GM23248 (cell line): ENCODE data around the gene TRAF3IP3. TPM values are rescaled to one million over a fixed set of nuclear protein-coding genes. Genes with fewer than 3 reads are reported as not detected.
A peak's percentile ranks its signal among the peaks of the same experiment; 100 is the strongest.

ENCODE experiments used
- DNase-seq: peaks from one replicate; pipeline ENCODE4 v3.0.0-alpha.2; 2015
- H2AFZ ChIP-seq: fragments of 200-600 bp; sonication (generic); 2 replicates; pipeline ENCODE4 v1.6.1; 2016; ENCODE audit warnings: antibody characterized with exemption
- H3F3A ChIP-seq: fragments of 200-600 bp; sonication (generic); 2 replicates; pipeline ENCODE4 v1.6.1; 2016; ENCODE audit warnings: mild to moderate bottlenecking, antibody characterized with exemption, mixed run types; ENCODE audit not compliant: insufficient read depth
- H3K27ac ChIP-seq: fragments of 200-600 bp; sonication (generic); 2 replicates; pipeline ENCODE4 v1.5.1; 2016; ENCODE audit warnings: mild to moderate bottlenecking
- H3K27me3 ChIP-seq: fragments of 200-600 bp; sonication (generic); replicated peaks from 2 replicates; pipeline ENCODE4 v1.6.1; 2016; ENCODE audit warnings: mild to moderate bottlenecking; ENCODE audit not compliant: insufficient read depth
- H3K36me3 ChIP-seq: fragments of 200-600 bp; sonication (generic); 2 replicates; pipeline ENCODE4 v1.6.1; 2016; ENCODE audit warnings: low read depth, mild to moderate bottlenecking
- H3K4me1 ChIP-seq: fragments of 200-600 bp; sonication (generic); 2 replicates; pipeline ENCODE4 v1.6.1; 2016; ENCODE audit warnings: mild to moderate bottlenecking; ENCODE audit not compliant: insufficient read depth
- H3K4me2 ChIP-seq: fragments of 200-600 bp; sonication (generic); one replicate; pipeline ENCODE4 v1.6.1; 2016; ENCODE audit warnings: mild to moderate bottlenecking; ENCODE audit not compliant: unreplicated experiment
- H3K4me3 ChIP-seq: fragments of 200-600 bp; sonication (generic); 2 replicates; pipeline ENCODE4 v1.5.1; 2016; ENCODE audit warnings: mild to moderate bottlenecking
- H3K79me2 ChIP-seq: fragments of 200-600 bp; sonication (generic); 2 replicates; pipeline ENCODE4 v1.6.1; 2016; ENCODE audit warnings: mild to moderate bottlenecking; ENCODE audit not compliant: insufficient read depth
- H3K9ac ChIP-seq: fragments of 200-600 bp; sonication (generic); 2 replicates; pipeline ENCODE4 v1.6.1; 2016; ENCODE audit warnings: mild to moderate bottlenecking
- H3K9me2 ChIP-seq: fragments of 200-600 bp; sonication (generic); 2 replicates; pipeline ENCODE4 v1.6.1; 2016; ENCODE audit warnings: mixed run types, mild to moderate bottlenecking, moderate library complexity; ENCODE audit not compliant: insufficient read depth
- H3K9me3 ChIP-seq: fragments of 200-600 bp; sonication (generic); one replicate; pipeline ENCODE4 v1.6.1; 2017; ENCODE audit warnings: low read depth
- H4K20me1 ChIP-seq: fragments of 200-600 bp; sonication (generic); 2 replicates; pipeline ENCODE4 v1.6.0; 2016; ENCODE audit not compliant: insufficient read depth
- EZH2 ChIP-seq: fragments of 200-600 bp; sonication (generic); IDR thresholded peaks from 2 replicates; pipeline ENCODE4 v1.6.1; 2018; ENCODE audit warnings: antibody characterized with exemption, mild to moderate bottlenecking; ENCODE audit not compliant: insufficient read depth, poor library complexity, severe bottlenecking
- EZH2phosphoT487 ChIP-seq: fragments of 200-600 bp; sonication (generic); IDR thresholded peaks from 2 replicates; pipeline ENCODE4 v1.6.1; 2018; ENCODE audit warnings: antibody characterized with exemption, moderate library complexity, mild to moderate bottlenecking, low read depth; ENCODE audit not compliant: insufficient read depth
- WGBS, 2 experiments: methylation state at CpG; one replicate each; pipeline ENCODE4 v1.1.6; 2015 to 2017; ENCODE audit warnings: low lambda C conversion rate in 2 of 2, low coverage in 1 of 2; ENCODE audit errors: missing lambda C conversion rate in 2 of 2; 5-methylcytosine and 5-hydroxymethylcytosine counted together
- in situ Hi-C: fragments of 300-500 bp; cut with MboI; formaldehyde crosslinking; loops from 2 replicates; pipeline ENCODE4 v1.15.0; 2020
- polyA plus RNA-seq: library from polyadenylated mRNA; unstranded; fragments of >200 nt; fragmentation: Nextera tagmentation; extraction: Ambion mirVana; gene quantifications from 2 replicates; pipeline ENCODE4 v1.2.1, GENCODE V29; 2016
- total RNA-seq: library from RNA; depleted of rRNA; stranded (reverse); fragments of >200 nt; shearing (Covaris generic); gene quantifications from 2 replicates; pipeline ENCODE4 v1.2.3, GENCODE V29; 2014

Gene TRAF3IP3
- total and polyA plus RNA-seq, 2 experiments from 2014 or later = not detected

DNA sequence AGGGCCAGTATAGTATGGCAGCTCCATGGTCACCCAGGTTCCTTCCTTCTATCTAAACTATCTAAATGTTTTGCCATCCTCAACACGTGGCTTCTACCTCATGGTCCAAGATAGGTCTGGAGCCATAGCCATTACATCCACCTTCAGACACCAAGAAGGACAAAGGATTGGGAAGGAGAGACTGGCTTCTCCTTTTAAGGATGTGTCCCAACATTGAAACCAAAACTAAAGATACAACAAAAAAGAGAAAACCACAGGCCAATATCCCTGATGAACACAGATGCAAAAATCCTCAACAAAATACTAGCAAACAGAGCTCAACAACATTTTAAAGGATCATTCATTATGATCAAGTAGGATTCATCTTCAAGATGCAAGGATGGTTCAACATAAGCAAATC is 26.4 kb upstream of the TRAF3IP3 start:
- WGBS, 2 experiments = 13 to 15% methylated on average over 1 of the region's 1 CpG
- no peak for TF ChIP-seq EZH2phosphoT487
- TF ChIP-seq EZH2 = no peak

GRCh38 chr1:209732725-209733124 is 23.1 kb upstream of the TRAF3IP3 start:
- H3F3A ChIP-seq = 0 out of 2 replicates have a peak, but pooled peaks cover 9% of the 10 kb centered on the region
- in situ Hi-C loops = no loop called here
- no peak overlapping the region for H3K27ac ChIP-seq
- H3K4me1 ChIP-seq = peaks cover 9% of the 10 kb centered on the region
- H3K9ac ChIP-seq = no peak overlapping the region
- no peak overlapping the region for H3K4me2 ChIP-seq
- 91 to 96% methylated on average over 1 of the region's 1 CpG for WGBS, 2 experiments
- H3K4me3 ChIP-seq = no peak overlapping the region
- H3K79me2 ChIP-seq = no peaks in the 10 kb centered on the region
- no peaks in the 10 kb centered on the region for H3K27me3 ChIP-seq
- no peaks in the 10 kb centered on the region for H4K20me1 ChIP-seq
- H2AFZ ChIP-seq = no peak overlapping the region
- no peaks in the 10 kb centered on the region for H3K9me3 ChIP-seq
- TF ChIP-seq EZH2 (no peak), EZH2phosphoT487 (no peak)
- H3K36me3 ChIP-seq = no peaks in the 10 kb centered on the region
- DNase-seq = no peak
- no peaks in the 10 kb centered on the region for H3K9me2 ChIP-seq

More for the DNA sequence above, 26.4 kb upstream of the TRAF3IP3 start:
- in situ Hi-C loops = no loop called here
- Histone ChIP-seq H3K9me2 (no peaks in the 10 kb centered on the region), H3K4me2 (no peak overlapping the region), H3K4me3 (no peak overlapping the region), H3K27me3 (no peaks in the 10 kb centered on the region), H3K27ac (no peak overlapping the region), H3K9ac (no peak overlapping the region), H3K4me1 (peaks cover 9% of the 10 kb centered on the region), H3K36me3 (no peaks in the 10 kb centered on the region), H3K79me2 (no peaks in the 10 kb centered on the region), H4K20me1 (no peaks in the 10 kb centered on the region), H3K9me3 (no peaks in the 10 kb centered on the region), H3F3A (0 out of 2 replicates have a peak, but pooled peaks cover 9% of the 10 kb centered on the region), H2AFZ (no peak overlapping the region)
- no peak for DNase-seq

- Histone ChIP-seq H3K27me3 (no peaks in the 10 kb centered on the region), H3K4me2 (peak overlapping the region; percentile 43), H3K4me3 (no peak overlapping the region), H3K9ac (no peak overlapping the region), H3K9me3 (no peaks in the 10 kb centered on the region), H2AFZ (no peak overlapping the region), H3K27ac (0 out of 2 replicates have a peak overlapping the region, but pooled peaks have one; percentile 18), H3F3A (0 out of 2 replicates have a peak, but pooled peaks cover 9% of the 10 kb centered on the region), H3K79me2 (no peaks in the 10 kb centered on the region), H3K9me2 (no peaks in the 10 kb centered on the region), H3K36me3 (no peaks in the 10 kb centered on the region), H3K4me1 (peaks cover 9% of the 10 kb centered on the region), H4K20me1 (no peaks in the 10 kb centered on the region)
- DNase-seq = peak; percentile 78
- in situ Hi-C loops = no loop called here
- TF ChIP-seq EZH2 (no peak), EZH2phosphoT487 (no peak)
- 6% methylated on average over 3 of the region's 3 CpGs for WGBS, 2 experiments
Observed at GRCh38 chr1:209733409-209734192, 22.3 kb upstream of the TRAF3IP3 start.

- no peaks in the 10 kb centered on the region for H3K27me3 ChIP-seq
- H3F3A ChIP-seq = 0 out of 2 replicates have a peak, but pooled peaks cover 9% of the 10 kb centered on the region
- no peak overlapping the region for H3K4me3 ChIP-seq
- DNase-seq = no peak
- 23 to 28% methylated on average over 3 of the region's 3 CpGs for WGBS, 2 experiments
- no peak overlapping the region for H2AFZ ChIP-seq
- H4K20me1 ChIP-seq = no peaks in the 10 kb centered on the region
- no peak overlapping the region for H3K4me2 ChIP-seq
- no peaks in the 10 kb centered on the region for H3K79me2 ChIP-seq
- no peaks in the 10 kb centered on the region for H3K36me3 ChIP-seq
- H3K9ac ChIP-seq = no peak overlapping the region
- in situ Hi-C loops = no loop called here
- H3K9me2 ChIP-seq = no peaks in the 10 kb centered on the region
- H3K27ac ChIP-seq = no peak overlapping the region
- peaks cover 9% of the 10 kb centered on the region for H3K4me1 ChIP-seq
- TF ChIP-seq EZH2phosphoT487 = no peak
- TF ChIP-seq EZH2 = no peak
- H3K9me3 ChIP-seq = no peaks in the 10 kb centered on the region
Observed at GRCh38 chr1:209736490-209737117, 19.2 kb upstream of the TRAF3IP3 start.
